Keratinocyte (primary cell): Measurements from ENCODE around the gene ADGRB2. TPM values are rescaled to one million over a fixed set of nuclear protein-coding genes. Genes with fewer than 3 reads are reported as not detected.

Experiments
- DNase-seq: peaks from one replicate; pipeline ENCODE4 v3.0.0-alpha.2; 2011; ENCODE audit warnings: low read depth, missing footprints, low spot score
- FAIRE-seq: peaks from 2 replicates; lab custom pipeline; 2011; peaks lifted over from hg19 to GRCh38; lab: Jason Lieb, UNC
- H2AFZ ChIP-seq: 2 replicates; pipeline ENCODE4 v1.6.0; 2012; ENCODE audit warnings: low read length, control low read depth, inconsistent platforms; ENCODE audit not compliant: control insufficient read depth
- H3K27ac ChIP-seq: 2 replicates; pipeline ENCODE4 v1.5.1; 2011; ENCODE audit warnings: low read length; ENCODE audit not compliant: control insufficient read depth, insufficient read depth
- H3K27me3 ChIP-seq: 3 replicates; pipeline ENCODE4 v1.6.0; 2011; ENCODE audit warnings: low read length; ENCODE audit not compliant: control insufficient read depth, insufficient read depth; ENCODE audit errors: extremely low read depth
- H3K36me3 ChIP-seq, 2 experiments: 2 replicates in 1 of 2; 3 replicates in 1 of 2; pipeline ENCODE4 v1.5.1; 2011; ENCODE audit warnings: low read length in 2 of 2, mild to moderate bottlenecking in 1 of 2; ENCODE audit not compliant: control insufficient read depth in 2 of 2, insufficient read depth in 2 of 2; ENCODE audit errors: extremely low read depth in 1 of 2
- H3K4me1 ChIP-seq: 3 replicates; pipeline ENCODE4 v1.5.1; 2011; ENCODE audit warnings: low read length; ENCODE audit not compliant: control insufficient read depth, insufficient read depth; ENCODE audit errors: extremely low read depth
- H3K4me2 ChIP-seq: 3 replicates; pipeline ENCODE4 v1.6.0; 2011; ENCODE audit warnings: low read depth, low read length; ENCODE audit not compliant: control insufficient read depth, insufficient read depth; ENCODE audit errors: extremely low read depth
- H3K4me3 ChIP-seq, 3 experiments: fragments of 200-600 bp in 1 of 3; sonication (generic) in 1 of 3; 2 replicates in 2 of 3; 3 replicates in 1 of 3; pipeline ENCODE4 v1.5.1; 2011 to 2016; ENCODE audit warnings: low read length in 3 of 3, mild to moderate bottlenecking in 3 of 3, control low read depth in 2 of 3, inconsistent platforms in 1 of 3, low read depth in 1 of 3, mixed read lengths in 1 of 3, mixed run types in 1 of 3, moderate library complexity in 1 of 3; ENCODE audit not compliant: control insufficient read depth in 2 of 3, insufficient read depth in 2 of 3; ENCODE audit errors: extremely low read depth in 1 of 3
- H3K79me2 ChIP-seq: 2 replicates; pipeline ENCODE4 v1.6.0; 2012; ENCODE audit warnings: low read length; ENCODE audit not compliant: control insufficient read depth, insufficient read depth
- H3K9ac ChIP-seq: 3 replicates; pipeline ENCODE4 v1.6.0; 2011; ENCODE audit warnings: low read length; ENCODE audit not compliant: control insufficient read depth, insufficient read depth; ENCODE audit errors: extremely low read depth
- H3K9me1 ChIP-seq: 3 replicates; pipeline ENCODE4 v1.6.0; 2011; ENCODE audit warnings: low read length; ENCODE audit not compliant: control insufficient read depth, insufficient read depth; ENCODE audit errors: extremely low read depth
- H3K9me3 ChIP-seq: 2 replicates; pipeline ENCODE4 v1.5.1; 2012; ENCODE audit warnings: low read depth, low read length; ENCODE audit not compliant: control insufficient read depth
- H4K20me1 ChIP-seq: 3 replicates; pipeline ENCODE4 v1.6.0; 2011; ENCODE audit warnings: low read length; ENCODE audit not compliant: control insufficient read depth, insufficient read depth; ENCODE audit errors: extremely low read depth
- EZH2 ChIP-seq: IDR thresholded peaks from one replicate; pipeline ENCODE4 v1.6.1; 2012; ENCODE audit warnings: inconsistent platforms, mild to moderate bottlenecking, low read length, moderate library complexity
- dilution Hi-C: fragments of 300-500 bp; cut with MboI; formaldehyde crosslinking; loops from one replicate; pipeline ENCODE4 v1.7.0; 2020; ENCODE audit warnings: low sequenced_read_pairs; ENCODE audit not compliant: extremely low pct_ligation_motif_present
- polyA plus RNA-seq, 5 experiments: library from polyadenylated mRNA; depleted of rRNA in 3 of 5; stranded (reverse) in 3 of 5; stranded (forward) in 1 of 5; unstranded in 1 of 5; fragments of >200 nt; gene quantifications; 1 replicate in 1 of 5; 2 replicates in 3 of 5; 3 replicates in 1 of 5; pipeline versions ENCODE4 v1.2.1 to v1.2.3, GENCODE V29; 2011 to 2012; ENCODE audit warnings: missing spikeins in 2 of 5, low read depth in 1 of 5, low replicate concordance in 1 of 5
- TF ChIP-seq, protein P1 (sequence below), 3 experiments: IDR thresholded peaks in 1 of 3; conservative IDR thresholded peaks in 1 of 3; optimal IDR thresholded peaks in 1 of 3; 2 replicates in 2 of 3; 3 replicates in 1 of 3; pipeline versions ENCODE3 to v1.5.1; 2011; ENCODE audit warnings: low read length in 3 of 3, mild to moderate bottlenecking in 3 of 3, moderate library complexity in 2 of 3, control low read depth in 1 of 3, inconsistent platforms in 1 of 3; ENCODE audit not compliant: insufficient read depth in 2 of 3; ENCODE audit errors: extremely low read depth in 1 of 3

Gene ADGRB2
- polyA plus RNA-seq, 1 donor (not counting 4 experiments of a cell fraction or from before 2014, with no cell fraction given), result 0.68 TPM

DNA sequence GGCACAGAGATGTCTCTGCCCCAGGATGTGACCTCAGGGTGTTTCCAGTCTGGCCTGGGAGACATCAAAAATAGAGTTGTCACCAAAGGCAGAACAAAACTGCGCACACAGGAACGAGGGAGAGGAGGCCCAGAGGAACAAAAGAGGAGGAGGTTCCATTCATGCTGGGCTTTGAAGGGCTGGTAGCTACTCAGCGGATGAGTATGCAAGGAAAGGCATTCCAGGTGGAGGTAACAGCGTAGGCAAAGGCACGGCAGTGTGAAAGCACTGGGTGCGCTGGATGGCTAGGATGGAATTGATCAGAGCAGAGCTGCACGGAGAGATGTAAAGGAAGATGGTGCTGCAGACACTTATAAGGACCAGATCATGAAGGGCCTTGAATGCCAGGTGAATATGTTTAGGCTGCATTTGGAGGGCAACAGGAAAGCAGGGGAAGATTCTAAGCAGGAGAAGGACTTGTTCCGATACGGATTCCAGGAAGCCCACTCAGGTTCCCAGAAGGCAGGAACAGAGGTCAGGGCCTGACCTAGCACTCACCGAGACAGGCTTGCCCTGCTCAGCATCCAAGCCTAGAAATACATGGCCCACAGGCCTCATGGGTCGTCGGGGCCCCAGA lies 66.7 kb downstream of the ADGRB2 start:
- H3K9me3 ChIP-seq, result no peaks in the 10 kb centered on the region
- H2AFZ ChIP-seq, result no peak overlapping the region
- no peak overlapping the region for H3K27ac ChIP-seq
- peaks cover 40% of the 10 kb centered on the region for H3K4me1 ChIP-seq
- H3K4me2 ChIP-seq, result no peak overlapping the region
- H3K4me3 ChIP-seq, result no peak overlapping the region
- H3K79me2 ChIP-seq, result peaks cover 16% of the 10 kb centered on the region
- FAIRE-seq (no peak), DNase-seq (no peak)
- TF ChIP-seq EZH2, result no peak
- TF ChIP-seq, protein P1, sequence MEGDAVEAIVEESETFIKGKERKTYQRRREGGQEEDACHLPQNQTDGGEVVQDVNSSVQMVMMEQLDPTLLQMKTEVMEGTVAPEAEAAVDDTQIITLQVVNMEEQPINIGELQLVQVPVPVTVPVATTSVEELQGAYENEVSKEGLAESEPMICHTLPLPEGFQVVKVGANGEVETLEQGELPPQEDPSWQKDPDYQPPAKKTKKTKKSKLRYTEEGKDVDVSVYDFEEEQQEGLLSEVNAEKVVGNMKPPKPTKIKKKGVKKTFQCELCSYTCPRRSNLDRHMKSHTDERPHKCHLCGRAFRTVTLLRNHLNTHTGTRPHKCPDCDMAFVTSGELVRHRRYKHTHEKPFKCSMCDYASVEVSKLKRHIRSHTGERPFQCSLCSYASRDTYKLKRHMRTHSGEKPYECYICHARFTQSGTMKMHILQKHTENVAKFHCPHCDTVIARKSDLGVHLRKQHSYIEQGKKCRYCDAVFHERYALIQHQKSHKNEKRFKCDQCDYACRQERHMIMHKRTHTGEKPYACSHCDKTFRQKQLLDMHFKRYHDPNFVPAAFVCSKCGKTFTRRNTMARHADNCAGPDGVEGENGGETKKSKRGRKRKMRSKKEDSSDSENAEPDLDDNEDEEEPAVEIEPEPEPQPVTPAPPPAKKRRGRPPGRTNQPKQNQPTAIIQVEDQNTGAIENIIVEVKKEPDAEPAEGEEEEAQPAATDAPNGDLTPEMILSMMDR (optimal IDR thresholded peaks at IDR 0.05 in 1 of 3, IDR thresholded peaks at IDR 0.05 in 1 of 3, conservative IDR thresholded peaks at IDR 0.05 in 1 of 3; ENCODE audit: extremely low read depth in 1 of 3, insufficient read depth in 2 of 3, low read length in 3 of 3), result no peak
- no peaks in the 10 kb centered on the region for H3K27me3 ChIP-seq
- no peak overlapping the region for H3K9ac ChIP-seq
- no peaks in the 10 kb centered on the region for H3K9me1 ChIP-seq
- H3K36me3 ChIP-seq, result peaks cover 50 to 60% of the 10 kb centered on the region in 2 experiments
- H4K20me1 ChIP-seq, result no peaks in the 10 kb centered on the region
- dilution Hi-C loops, result no loop called here

DNA sequence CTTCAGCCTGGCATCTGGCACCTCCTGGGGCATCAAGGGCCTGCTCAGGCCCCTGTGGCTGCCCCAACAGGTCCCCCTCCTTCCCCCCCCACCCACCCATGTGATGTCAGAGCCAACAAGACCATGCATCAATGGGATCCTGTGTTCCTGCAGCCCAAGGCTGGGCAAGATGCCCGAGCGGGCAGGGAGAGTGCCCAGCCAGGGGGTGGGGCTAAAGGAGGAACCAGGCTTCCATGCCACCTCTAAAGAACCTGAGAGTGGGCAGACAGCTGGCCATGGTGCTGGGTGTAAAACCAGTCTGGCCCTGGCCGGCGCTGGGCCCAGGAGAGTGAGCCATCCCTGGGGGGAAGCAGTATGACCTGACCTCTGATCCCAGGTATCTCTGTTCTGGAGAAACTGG lies 67.9 kb downstream of the ADGRB2 start:
- H3K9me1 ChIP-seq, result no peaks in the 10 kb centered on the region
- DNase-seq (no peak), FAIRE-seq (no peak)
- TF ChIP-seq, protein P1 (optimal IDR thresholded peaks at IDR 0.05 in 1 of 3, IDR thresholded peaks at IDR 0.05 in 1 of 3, conservative IDR thresholded peaks at IDR 0.05 in 1 of 3; ENCODE audit: extremely low read depth in 1 of 3, insufficient read depth in 2 of 3, low read length in 3 of 3), result no peak
- no peak for TF ChIP-seq EZH2
- H4K20me1 ChIP-seq, result no peaks in the 10 kb centered on the region
- H3K4me3 ChIP-seq, result no peak overlapping the region
- no peak overlapping the region for H3K27ac ChIP-seq
- H2AFZ ChIP-seq, result no peak overlapping the region
- peaks cover 28% of the 10 kb centered on the region for H3K4me1 ChIP-seq
- dilution Hi-C loops, result no loop called here
- H3K4me2 ChIP-seq, result no peak overlapping the region
- no peaks in the 10 kb centered on the region for H3K9me3 ChIP-seq
- peaks cover 8% of the 10 kb centered on the region for H3K79me2 ChIP-seq
- H3K9ac ChIP-seq, result no peak overlapping the region
- peaks cover 55 to 65% of the 10 kb centered on the region in 2 experiments for H3K36me3 ChIP-seq
- no peaks in the 10 kb centered on the region for H3K27me3 ChIP-seq
